ENCODE measurements around the gene DSEL.

DNA sequence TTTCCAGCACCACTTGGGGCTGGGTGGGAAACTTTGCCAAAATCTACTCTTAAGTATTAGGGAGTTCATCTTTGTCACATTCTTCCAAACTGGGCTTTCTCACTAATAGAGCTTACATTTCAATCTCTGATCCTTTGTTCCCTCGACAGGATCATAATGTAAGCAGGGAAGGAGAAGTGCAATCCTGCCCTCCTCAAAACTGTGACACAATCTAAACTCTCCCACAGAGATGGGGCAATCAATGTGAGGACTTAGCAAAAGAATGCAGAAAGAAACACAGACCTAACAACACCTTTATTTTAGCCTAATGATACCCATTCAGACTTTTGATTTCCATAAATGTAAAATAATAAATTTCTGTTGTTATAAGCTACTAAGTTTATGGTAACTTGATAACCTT, 40.8 kb downstream of the DSEL start:
- TF ChIP-seq RAD21 (IDR thresholded peaks at IDR 0.05 in 1 of 2, conservative IDR thresholded peaks at IDR 0.05 in 1 of 2; ENCODE audit: low read depth in 2 of 2, low read length in 2 of 2) (no peak), SP2 (IDR thresholded peaks at IDR 0.05; ENCODE audit: low read length) (no peak), SUZ12 (IDR thresholded peaks at IDR 0.05; ENCODE audit: low read length) (no peak), CEBPB (IDR thresholded peaks at IDR 0.05; ENCODE audit: low read depth, low read length) (no peak), SRF (IDR thresholded peaks at IDR 0.05; ENCODE audit: low read depth, low read length) (no peak), ZNF274 (IDR thresholded peaks at IDR 0.05; ENCODE audit: borderline replicate concordance, extremely low read depth, low read length) (no peak), MAFK (IDR thresholded peaks at IDR 0.05; ENCODE audit: low read depth, low read length) (no peak)
- TF ChIP-seq, protein P1, sequence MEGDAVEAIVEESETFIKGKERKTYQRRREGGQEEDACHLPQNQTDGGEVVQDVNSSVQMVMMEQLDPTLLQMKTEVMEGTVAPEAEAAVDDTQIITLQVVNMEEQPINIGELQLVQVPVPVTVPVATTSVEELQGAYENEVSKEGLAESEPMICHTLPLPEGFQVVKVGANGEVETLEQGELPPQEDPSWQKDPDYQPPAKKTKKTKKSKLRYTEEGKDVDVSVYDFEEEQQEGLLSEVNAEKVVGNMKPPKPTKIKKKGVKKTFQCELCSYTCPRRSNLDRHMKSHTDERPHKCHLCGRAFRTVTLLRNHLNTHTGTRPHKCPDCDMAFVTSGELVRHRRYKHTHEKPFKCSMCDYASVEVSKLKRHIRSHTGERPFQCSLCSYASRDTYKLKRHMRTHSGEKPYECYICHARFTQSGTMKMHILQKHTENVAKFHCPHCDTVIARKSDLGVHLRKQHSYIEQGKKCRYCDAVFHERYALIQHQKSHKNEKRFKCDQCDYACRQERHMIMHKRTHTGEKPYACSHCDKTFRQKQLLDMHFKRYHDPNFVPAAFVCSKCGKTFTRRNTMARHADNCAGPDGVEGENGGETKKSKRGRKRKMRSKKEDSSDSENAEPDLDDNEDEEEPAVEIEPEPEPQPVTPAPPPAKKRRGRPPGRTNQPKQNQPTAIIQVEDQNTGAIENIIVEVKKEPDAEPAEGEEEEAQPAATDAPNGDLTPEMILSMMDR (IDR thresholded peaks at IDR 0.05; ENCODE audit: control extremely low read depth in 1 of 3, insufficient read depth in 1 of 3, low read depth in 1 of 3, low read length in 3 of 3) = no peak
- TF ChIP-seq, protein P2, sequence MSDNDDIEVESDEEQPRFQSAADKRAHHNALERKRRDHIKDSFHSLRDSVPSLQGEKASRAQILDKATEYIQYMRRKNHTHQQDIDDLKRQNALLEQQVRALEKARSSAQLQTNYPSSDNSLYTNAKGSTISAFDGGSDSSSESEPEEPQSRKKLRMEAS (IDR thresholded peaks at IDR 0.05) = no peak

Measured in H1 (cell line).